Measurements from ENCODE around the gene NANP.
"Not testable (repeated sequence)": the region's sequence is repeated elsewhere in the genome, so short reads cannot be mapped to it uniquely, and the experiment has no call there.

NANP gene

DNA sequence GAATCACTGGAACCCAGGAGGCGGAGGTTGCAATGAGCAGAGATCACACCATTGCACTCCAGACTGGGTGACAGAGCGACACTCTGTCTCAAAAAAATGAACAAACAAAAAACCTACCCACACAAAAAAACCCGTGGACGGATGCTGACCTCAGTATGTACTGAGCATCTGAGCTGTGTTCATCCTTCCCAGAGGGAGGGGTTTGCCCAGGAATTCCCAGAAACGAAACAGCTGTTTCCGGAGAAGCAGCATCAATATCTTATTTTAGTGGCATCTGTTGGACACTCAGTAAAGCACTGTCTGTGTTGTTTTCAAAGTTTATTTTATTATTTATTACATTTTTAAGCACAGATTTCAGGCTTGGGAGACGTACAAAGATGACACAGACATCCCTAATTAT is 18.7 kb downstream of the NANP start:
- H2BK120ac ChIP-seq (ENCODE audit: insufficient read depth, low read length, poor library complexity) = no peak overlapping the region
- no CpG with 5 or more reads among the region's 7 CpGs for WGBS (ENCODE audit: extremely low coverage, insufficient coverage, insufficient read length)
- H2BK12ac ChIP-seq (ENCODE audit: low read length) = no peak overlapping the region

GRCh38 chr20:25604611-25605010 is 19.2 kb downstream of the NANP start:
- H3K23ac ChIP-seq (ENCODE audit: low read length) = no peak overlapping the region
- no peak overlapping the region for H3K27ac ChIP-seq (ENCODE audit: low read depth, low read length)
- H2AFZ ChIP-seq (ENCODE audit: insufficient read depth, low read length, poor library complexity) = no peak overlapping the region
- no peak overlapping the region for H3K4me3 ChIP-seq (ENCODE audit: low read depth, low read length)
- H3K79me1 ChIP-seq (ENCODE audit: low read length) = no peaks in the 10 kb centered on the region
- H2BK120ac ChIP-seq (ENCODE audit: insufficient read depth, low read length, poor library complexity) = no peak overlapping the region
- H3K36me3 ChIP-seq (ENCODE audit: control insufficient read depth in 1 of 2, insufficient read depth in 2 of 2, low read length in 2 of 2) = no peaks in the 10 kb centered on the region
- H2AK5ac ChIP-seq (ENCODE audit: low read length) = no peak overlapping the region
- H2BK5ac ChIP-seq (ENCODE audit: low read depth, low read length, poor library complexity) = no peak overlapping the region
- no peak overlapping the region for H4K12ac ChIP-seq (ENCODE audit: low read depth, low read length)
- no peaks in the 10 kb centered on the region for H3K79me2 ChIP-seq (ENCODE audit: control insufficient read depth, insufficient read depth, low read length, poor library complexity)
- H3K4me1 ChIP-seq (ENCODE audit: control insufficient read depth in 1 of 2, insufficient read depth in 2 of 2, low read length in 2 of 2) = no peaks in the 10 kb centered on the region
- no peak overlapping the region for H3K4me2 ChIP-seq (ENCODE audit: low read length)
- no peak overlapping the region for H2BK12ac ChIP-seq (ENCODE audit: low read length)
- H3K27me3 ChIP-seq (ENCODE audit: insufficient read depth, low read length) = no peaks in the 10 kb centered on the region
- no peak overlapping the region for H4K8ac ChIP-seq (ENCODE audit: low read depth, low read length)
- no peaks in the 10 kb centered on the region for H3K9me3 ChIP-seq (ENCODE audit: insufficient read depth, low read depth, low read length)
- no peak overlapping the region for H4K91ac ChIP-seq (ENCODE audit: low read depth, low read length)
- DNase-seq = no peak
- no peak overlapping the region for H3K9ac ChIP-seq (ENCODE audit: low read length)
- H3K18ac ChIP-seq (ENCODE audit: low read length) = no peak overlapping the region
- WGBS (ENCODE audit: extremely low coverage, insufficient coverage, insufficient read length) = no CpG with 5 or more reads among the region's 9 CpGs
- no peak overlapping the region for H3K14ac ChIP-seq (ENCODE audit: low read length)
- H3K4ac ChIP-seq (ENCODE audit: low read depth, low read length) = no peak overlapping the region

More for the DNA sequence above, 18.7 kb downstream of the NANP start:
- Histone ChIP-seq H3K27ac (ENCODE audit: low read depth, low read length) (no peak overlapping the region), H3K23ac (ENCODE audit: low read length) (no peak overlapping the region), H3K4me2 (ENCODE audit: low read length) (no peak overlapping the region), H3K79me2 (ENCODE audit: control insufficient read depth, insufficient read depth, low read length, poor library complexity) (no peaks in the 10 kb centered on the region), H2AK5ac (ENCODE audit: low read length) (no peak overlapping the region), H4K8ac (ENCODE audit: low read depth, low read length) (no peak overlapping the region), H3K9ac (ENCODE audit: low read length) (no peak overlapping the region), H3K14ac (ENCODE audit: low read length) (no peak overlapping the region), H4K12ac (ENCODE audit: low read depth, low read length) (no peak overlapping the region), H3K4me1 (ENCODE audit: control insufficient read depth in 1 of 2, insufficient read depth in 2 of 2, low read length in 2 of 2) (no peaks in the 10 kb centered on the region), H3K4ac (ENCODE audit: low read depth, low read length) (no peak overlapping the region), H3K27me3 (ENCODE audit: insufficient read depth, low read length) (no peaks in the 10 kb centered on the region), H2AFZ (ENCODE audit: insufficient read depth, low read length, poor library complexity) (no peak overlapping the region), H3K36me3 (ENCODE audit: control insufficient read depth in 1 of 2, insufficient read depth in 2 of 2, low read length in 2 of 2) (no peaks in the 10 kb centered on the region), H2BK5ac (ENCODE audit: low read depth, low read length, poor library complexity) (no peak overlapping the region), H3K79me1 (ENCODE audit: low read length) (no peaks in the 10 kb centered on the region), H4K91ac (ENCODE audit: low read depth, low read length) (no peak overlapping the region), H3K9me3 (ENCODE audit: insufficient read depth, low read depth, low read length) (no peaks in the 10 kb centered on the region), H3K18ac (ENCODE audit: low read length) (no peak overlapping the region), H3K4me3 (ENCODE audit: low read depth, low read length) (no peak overlapping the region)
- DNase-seq = no peak

DNA sequence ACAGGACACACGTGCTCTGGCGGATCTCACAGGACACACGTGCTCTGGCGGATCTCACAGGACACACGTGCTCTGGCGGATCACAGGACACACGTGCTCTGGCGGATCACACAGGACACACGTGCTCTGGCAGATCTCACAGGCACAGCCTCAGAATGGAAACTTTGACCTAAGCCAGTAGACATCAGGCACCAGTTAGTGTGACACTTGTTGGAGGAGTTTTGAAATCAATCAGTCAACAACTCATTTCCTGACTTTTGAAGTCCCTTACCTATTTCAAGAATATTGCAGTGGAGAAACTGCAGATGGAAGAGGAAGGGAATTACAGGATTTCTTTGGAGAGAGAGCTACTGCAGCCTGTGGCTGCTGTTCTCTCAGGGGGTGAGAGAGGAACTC is 20.9 kb downstream of the NANP start:
- not testable (repeated sequence) for H3K9ac ChIP-seq (ENCODE audit: low read length); H3K79me1 ChIP-seq (ENCODE audit: low read length); H4K8ac ChIP-seq (ENCODE audit: low read depth, low read length); H4K12ac ChIP-seq (ENCODE audit: low read depth, low read length); H3K23ac ChIP-seq (ENCODE audit: low read length); H3K27ac ChIP-seq (ENCODE audit: low read depth, low read length); H2BK120ac ChIP-seq (ENCODE audit: insufficient read depth, low read length, poor library complexity); H3K27me3 ChIP-seq (ENCODE audit: insufficient read depth, low read length); H3K4ac ChIP-seq (ENCODE audit: low read depth, low read length); H3K4me2 ChIP-seq (ENCODE audit: low read length); H3K36me3 ChIP-seq (ENCODE audit: control insufficient read depth in 1 of 2, insufficient read depth in 2 of 2, low read length in 2 of 2); H3K79me2 ChIP-seq (ENCODE audit: control insufficient read depth, insufficient read depth, low read length, poor library complexity); DNase-seq; H3K9me3 ChIP-seq (ENCODE audit: insufficient read depth, low read depth, low read length); H2BK5ac ChIP-seq (ENCODE audit: low read depth, low read length, poor library complexity); H3K14ac ChIP-seq (ENCODE audit: low read length); H2AFZ ChIP-seq (ENCODE audit: insufficient read depth, low read length, poor library complexity); H3K4me3 ChIP-seq (ENCODE audit: low read depth, low read length); H4K91ac ChIP-seq (ENCODE audit: low read depth, low read length); H3K4me1 ChIP-seq (ENCODE audit: control insufficient read depth in 1 of 2, insufficient read depth in 2 of 2, low read length in 2 of 2); H2AK5ac ChIP-seq (ENCODE audit: low read length); H3K18ac ChIP-seq (ENCODE audit: low read length); H2BK12ac ChIP-seq (ENCODE audit: low read length)
- WGBS (ENCODE audit: extremely low coverage, insufficient coverage, insufficient read length) = no CpG with 5 or more reads among the region's 9 CpGs

GRCh38 chr20:25602191-25602913 is 21.5 kb downstream of the NANP start:
- not testable (repeated sequence) for H3K4ac ChIP-seq (ENCODE audit: low read depth, low read length); H2BK5ac ChIP-seq (ENCODE audit: low read depth, low read length, poor library complexity); H3K79me2 ChIP-seq (ENCODE audit: control insufficient read depth, insufficient read depth, low read length, poor library complexity); DNase-seq; H3K9ac ChIP-seq (ENCODE audit: low read length); H4K91ac ChIP-seq (ENCODE audit: low read depth, low read length); H2BK12ac ChIP-seq (ENCODE audit: low read length); H3K36me3 ChIP-seq (ENCODE audit: control insufficient read depth in 1 of 2, insufficient read depth in 2 of 2, low read length in 2 of 2); H3K27ac ChIP-seq (ENCODE audit: low read depth, low read length); H3K23ac ChIP-seq (ENCODE audit: low read length); H3K9me3 ChIP-seq (ENCODE audit: insufficient read depth, low read depth, low read length); H4K12ac ChIP-seq (ENCODE audit: low read depth, low read length); H2AFZ ChIP-seq (ENCODE audit: insufficient read depth, low read length, poor library complexity); H2BK120ac ChIP-seq (ENCODE audit: insufficient read depth, low read length, poor library complexity); H4K8ac ChIP-seq (ENCODE audit: low read depth, low read length); H3K4me2 ChIP-seq (ENCODE audit: low read length); H3K18ac ChIP-seq (ENCODE audit: low read length); H3K79me1 ChIP-seq (ENCODE audit: low read length); H3K4me1 ChIP-seq (ENCODE audit: control insufficient read depth in 1 of 2, insufficient read depth in 2 of 2, low read length in 2 of 2); H3K4me3 ChIP-seq (ENCODE audit: low read depth, low read length); H2AK5ac ChIP-seq (ENCODE audit: low read length); H3K14ac ChIP-seq (ENCODE audit: low read length); H3K27me3 ChIP-seq (ENCODE audit: insufficient read depth, low read length)
- WGBS (ENCODE audit: extremely low coverage, insufficient coverage, insufficient read length) = no CpG with 5 or more reads among the region's 39 CpGs
